Cardiac muscle cell (in vitro differentiated cells and primary cell): ENCODE data around the gene SEL1L3. TPM values are rescaled to one million over a fixed set of nuclear protein-coding genes. Genes with fewer than 3 reads are reported as not detected.

Experiments used
- DNase-seq, 2 donors: peaks; one replicate each; pipeline versions ENCODE4 v3.0.0 to v3.0.0-alpha.2; 2010 to 2017; ENCODE audit warnings: low read depth in 1 of 2, low spot score in 1 of 2
- H3K27ac ChIP-seq: fragments of 200-600 bp; sonication (generic); 2 replicates; pipeline ENCODE4 v1.5.1; 2016
- H3K27me3 ChIP-seq: fragments of 200-600 bp; sonication (generic); 2 replicates; pipeline ENCODE4 v1.6.0; 2016; ENCODE audit warnings: control low read depth
- H3K36me3 ChIP-seq: fragments of 200-600 bp; sonication (generic); 2 replicates; pipeline ENCODE4 v1.5.1; 2016; ENCODE audit warnings: control low read depth
- H3K4me1 ChIP-seq: fragments of 200-600 bp; sonication (generic); 2 replicates; pipeline ENCODE4 v1.8.1; 2017; ENCODE audit warnings: low read depth, mild to moderate bottlenecking, mixed run types
- H3K4me3 ChIP-seq: fragments of 200-600 bp; sonication (generic); 2 replicates; pipeline ENCODE4 v1.5.1; 2016; ENCODE audit warnings: mild to moderate bottlenecking
- H3K9me3 ChIP-seq: fragments of 200-600 bp; sonication (generic); 2 replicates; pipeline ENCODE4 v1.5.1; 2017; ENCODE audit warnings: low read depth, mild to moderate bottlenecking, control low read depth
- polyA plus RNA-seq: library from polyadenylated mRNA; unstranded; fragments of >200 nt; fragmentation: Nextera tagmentation; extraction: Ambion mirVana; gene quantifications from 2 replicates; pipeline ENCODE4 v1.2.1, GENCODE V29; 2016
- total RNA-seq: library from RNA; depleted of rRNA; stranded (reverse); fragments of >200 nt; gene quantifications from 2 replicates; pipeline ENCODE4 v1.2.3, GENCODE V29; 2016
- TF ChIP-seq, protein P1 (sequence below): IDR thresholded peaks from 2 replicates; pipeline ENCODE4 v1.5.1; 2012; ENCODE audit warnings: low read depth, mild to moderate bottlenecking, low read length

SEL1L3 gene
- total and polyA plus RNA-seq, 2 experiments from 2014 or later: 4.9 to 5.3 TPM

DNA sequence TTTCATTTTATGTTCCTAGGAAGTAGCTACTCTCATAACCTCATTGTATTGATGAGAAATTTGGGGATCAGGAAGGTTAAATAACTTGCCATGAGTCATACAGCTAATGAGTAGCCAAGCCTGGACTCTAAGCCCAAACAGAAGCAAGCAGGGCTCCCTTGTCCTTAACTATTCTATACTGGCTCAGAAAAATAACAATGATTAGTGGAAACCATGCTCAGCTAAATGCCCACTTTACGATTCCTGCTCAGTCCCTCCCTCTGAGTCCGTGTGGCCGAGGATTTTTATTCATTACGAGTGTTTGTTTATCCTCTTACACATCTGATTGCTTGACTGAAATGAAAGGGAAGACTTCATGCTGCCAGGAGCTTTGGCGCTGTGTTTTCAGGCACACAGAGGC lies 106.3 kb downstream of the SEL1L3 start:
- no peaks in the 10 kb centered on the region for H3K36me3 ChIP-seq
- H3K4me1 ChIP-seq: no peaks in the 10 kb centered on the region
- TF ChIP-seq, protein P1, sequence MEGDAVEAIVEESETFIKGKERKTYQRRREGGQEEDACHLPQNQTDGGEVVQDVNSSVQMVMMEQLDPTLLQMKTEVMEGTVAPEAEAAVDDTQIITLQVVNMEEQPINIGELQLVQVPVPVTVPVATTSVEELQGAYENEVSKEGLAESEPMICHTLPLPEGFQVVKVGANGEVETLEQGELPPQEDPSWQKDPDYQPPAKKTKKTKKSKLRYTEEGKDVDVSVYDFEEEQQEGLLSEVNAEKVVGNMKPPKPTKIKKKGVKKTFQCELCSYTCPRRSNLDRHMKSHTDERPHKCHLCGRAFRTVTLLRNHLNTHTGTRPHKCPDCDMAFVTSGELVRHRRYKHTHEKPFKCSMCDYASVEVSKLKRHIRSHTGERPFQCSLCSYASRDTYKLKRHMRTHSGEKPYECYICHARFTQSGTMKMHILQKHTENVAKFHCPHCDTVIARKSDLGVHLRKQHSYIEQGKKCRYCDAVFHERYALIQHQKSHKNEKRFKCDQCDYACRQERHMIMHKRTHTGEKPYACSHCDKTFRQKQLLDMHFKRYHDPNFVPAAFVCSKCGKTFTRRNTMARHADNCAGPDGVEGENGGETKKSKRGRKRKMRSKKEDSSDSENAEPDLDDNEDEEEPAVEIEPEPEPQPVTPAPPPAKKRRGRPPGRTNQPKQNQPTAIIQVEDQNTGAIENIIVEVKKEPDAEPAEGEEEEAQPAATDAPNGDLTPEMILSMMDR: no peak
- no peak overlapping the region for H3K27ac ChIP-seq
- H3K9me3 ChIP-seq: no peaks in the 10 kb centered on the region
- H3K27me3 ChIP-seq: no peaks in the 10 kb centered on the region
- no peak overlapping the region for H3K4me3 ChIP-seq
- no peak for DNase-seq

- Histone ChIP-seq H3K4me3 (no peak overlapping the region), H3K4me1 (no peaks in the 10 kb centered on the region), H3K9me3 (no peaks in the 10 kb centered on the region), H3K36me3 (no peaks in the 10 kb centered on the region), H3K27me3 (no peaks in the 10 kb centered on the region), H3K27ac (no peak overlapping the region)
- DNase-seq: no peak
- TF ChIP-seq, protein P1: no peak
Measured at GRCh38 chr4:25755911-25756310, 106.9 kb downstream of the SEL1L3 start.

- TF ChIP-seq, protein P1: no peak
- H3K36me3 ChIP-seq: no peaks in the 10 kb centered on the region
- H3K27me3 ChIP-seq: no peaks in the 10 kb centered on the region
- H3K4me1 ChIP-seq: no peaks in the 10 kb centered on the region
- no peaks in the 10 kb centered on the region for H3K9me3 ChIP-seq
- DNase-seq: no peak
- no peak overlapping the region for H3K27ac ChIP-seq
- no peak overlapping the region for H3K4me3 ChIP-seq
Measured at GRCh38 chr4:25753239-25753638, 109.5 kb downstream of the SEL1L3 start.

GRCh38 chr4:25750874-25751273 lies 111.9 kb downstream of the SEL1L3 start:
- DNase-seq: no peak
- Histone ChIP-seq H3K27ac (no peak overlapping the region), H3K9me3 (no peaks in the 10 kb centered on the region), H3K27me3 (no peaks in the 10 kb centered on the region), H3K4me3 (no peak overlapping the region), H3K36me3 (no peaks in the 10 kb centered on the region), H3K4me1 (no peaks in the 10 kb centered on the region)
- TF ChIP-seq, protein P1: no peak

DNA sequence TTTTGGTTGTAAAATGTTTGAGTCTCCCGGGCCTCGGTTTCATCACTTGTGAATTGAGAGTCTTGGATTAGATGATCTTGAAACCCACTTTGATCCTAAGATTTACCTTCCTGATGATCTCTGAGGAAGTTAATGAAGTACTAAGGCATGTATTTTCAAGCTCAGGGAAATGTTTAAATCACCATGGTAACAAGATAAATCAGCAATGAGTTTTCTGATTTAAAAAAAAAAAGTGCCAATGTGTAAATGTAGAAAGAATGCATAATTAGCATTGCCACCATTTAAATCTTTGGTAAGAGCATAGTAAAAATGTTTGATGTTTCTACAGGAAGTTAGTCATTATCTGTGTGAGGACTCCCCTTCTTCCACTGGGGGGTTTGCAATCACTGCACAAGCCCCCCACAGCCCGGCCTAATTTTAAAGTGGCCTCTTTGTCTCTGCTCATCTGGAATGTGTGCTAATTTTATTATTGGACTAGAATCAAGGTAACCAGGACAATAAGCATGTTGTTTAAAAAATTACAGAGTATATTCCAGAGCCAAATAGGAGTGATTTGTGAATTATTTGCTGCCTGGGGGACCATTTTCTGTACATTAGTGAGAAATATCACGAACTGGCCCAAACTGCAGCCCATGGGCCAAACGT lies 113.5 kb downstream of the SEL1L3 start:
- TF ChIP-seq, protein P1: no peak
- DNase-seq: no peak
- H3K4me1 ChIP-seq: no peaks in the 10 kb centered on the region
- H3K27ac ChIP-seq: no peak overlapping the region
- no peak overlapping the region for H3K4me3 ChIP-seq
- H3K27me3 ChIP-seq: no peaks in the 10 kb centered on the region
- no peaks in the 10 kb centered on the region for H3K9me3 ChIP-seq
- H3K36me3 ChIP-seq: no peaks in the 10 kb centered on the region
